Endothelial cell of umbilical vein (primary cell): Measurements from ENCODE around the gene FAM83D. TPM values are rescaled to one million over a fixed set of nuclear protein-coding genes. Genes with fewer than 3 reads are reported as not detected.

Experiments
- BruUV-seq: library from RNA; stranded (reverse); fragments of 400-500 nt; replicated peaks from 2 replicates; lab custom pipeline; 2021; lab: Mats Ljungman, UMichigan
- CTCF ChIA-PET: fragments of 300-600, 350-600 bp; sonication (Branson Sonifier 250); formaldehyde crosslinking; loops from one replicate; lab custom pipeline; 2021; ENCODE audit warnings: antibody characterized with exemption, inconsistent platforms; lab: Charles Lee
- POLR2A ChIA-PET: fragments of 300-600, 350-600 bp; sonication (Branson Sonifier 250); formaldehyde crosslinking; loops from one replicate; lab custom pipeline; 2021; ENCODE audit warnings: antibody characterized with exemption, inconsistent platforms; lab: Charles Lee
- DNase-seq: peaks from one replicate; pipeline ENCODE4 v3.0.0-alpha.2; 2011; ENCODE audit warnings: low read depth, low spot score
- FAIRE-seq: peaks from 2 replicates; lab custom pipeline; 2011; peaks lifted over from hg19 to GRCh38; lab: Jason Lieb, UNC
- H2AFZ ChIP-seq: 2 replicates; pipeline ENCODE4 v1.6.0; 2012; ENCODE audit warnings: low read depth, low read length, control low read depth, inconsistent platforms
- H3K27ac ChIP-seq: 2 replicates; pipeline ENCODE4 v1.5.1; 2011; ENCODE audit warnings: low read depth, mild to moderate bottlenecking, control low read depth, low read length, moderate library complexity; ENCODE audit not compliant: insufficient read depth
- H3K27me3 ChIP-seq, 2 experiments: 2 replicates each; pipeline versions ENCODE4 v1.6.0 to v1.6.1; 2011; ENCODE audit warnings: low read length in 2 of 2, mixed read lengths in 1 of 2; ENCODE audit not compliant: control insufficient read depth in 2 of 2, insufficient read depth in 2 of 2
- H3K36me3 ChIP-seq, 2 experiments: 2 replicates in 1 of 2; 3 replicates in 1 of 2; pipeline ENCODE4 v1.5.1; 2011; ENCODE audit warnings: low read length in 2 of 2, mild to moderate bottlenecking in 1 of 2, moderate library complexity in 1 of 2; ENCODE audit not compliant: control insufficient read depth in 2 of 2, insufficient read depth in 2 of 2; ENCODE audit errors: extremely low read depth in 1 of 2
- H3K4me1 ChIP-seq: 3 replicates; pipeline ENCODE4 v1.5.1; 2011; ENCODE audit warnings: mild to moderate bottlenecking, low read length; ENCODE audit not compliant: control insufficient read depth, insufficient read depth; ENCODE audit errors: extremely low read depth
- H3K4me2 ChIP-seq: 2 replicates; pipeline ENCODE4 v1.6.1; 2011; ENCODE audit warnings: low read length, control low read depth, mixed read lengths; ENCODE audit not compliant: insufficient read depth
- H3K4me3 ChIP-seq, 3 experiments: fragments of 200-600 bp in 1 of 3; sonication (generic), shearing (Covaris generic) in 1 of 3; replicated peaks in 1 of 3; 2 replicates each; pipeline ENCODE4 v1.5.1; 2011 to 2016; ENCODE audit warnings: control low read depth in 3 of 3, low read length in 3 of 3, mild to moderate bottlenecking in 2 of 3, inconsistent platforms in 1 of 3, low read depth in 1 of 3, moderate library complexity in 1 of 3; ENCODE audit not compliant: insufficient read depth in 1 of 3
- H3K79me2 ChIP-seq: 2 replicates; pipeline ENCODE4 v1.6.0; 2012; ENCODE audit warnings: low read length, inconsistent platforms; ENCODE audit not compliant: control insufficient read depth, insufficient read depth
- H3K9ac ChIP-seq: replicated peaks from 2 replicates; pipeline ENCODE3; 2011; ENCODE audit warnings: low read length, control low read depth; ENCODE audit not compliant: insufficient read depth; ENCODE audit errors: extremely low read depth
- H3K9me1 ChIP-seq: replicated peaks from 3 replicates; pipeline ENCODE4 v1.6.0; 2011; ENCODE audit warnings: mild to moderate bottlenecking, low read length; ENCODE audit not compliant: control insufficient read depth, insufficient read depth; ENCODE audit errors: extremely low read depth
- H3K9me3 ChIP-seq: replicated peaks from 2 replicates; pipeline ENCODE4 v1.5.1; 2012; ENCODE audit warnings: low read length, inconsistent platforms; ENCODE audit not compliant: control insufficient read depth, insufficient read depth
- H4K20me1 ChIP-seq: replicated peaks from 2 replicates; pipeline ENCODE3; 2011; ENCODE audit warnings: mild to moderate bottlenecking, low read length; ENCODE audit not compliant: control insufficient read depth, insufficient read depth; ENCODE audit errors: extremely low read depth
- CTCF ChIP-seq, 2 donors: IDR thresholded peaks; 1 replicate in 1 of 2; 2 replicates in 1 of 2; pipeline ENCODE4 v1.5.1; 2011; ENCODE audit warnings: low read length in 2 of 2, mild to moderate bottlenecking in 2 of 2, moderate library complexity in 2 of 2, control low read depth in 1 of 2, inconsistent platforms in 1 of 2, low read depth in 1 of 2; ENCODE audit not compliant: insufficient read depth in 1 of 2; ENCODE audit errors: extremely low read depth in 1 of 2
- EZH2 ChIP-seq: IDR thresholded peaks from 2 replicates; pipeline ENCODE4 v1.6.1; 2012; ENCODE audit warnings: borderline replicate concordance, low read depth, mild to moderate bottlenecking, moderate library complexity, low read length, inconsistent platforms; ENCODE audit not compliant: severe bottlenecking
- FOS ChIP-seq: IDR thresholded peaks from 2 replicates; pipeline ENCODE4 v1.6.1; 2011; ENCODE audit warnings: mild to moderate bottlenecking, low read length, moderate library complexity, borderline replicate concordance; ENCODE audit not compliant: insufficient read depth
- MAX ChIP-seq: IDR thresholded peaks from 2 replicates; pipeline ENCODE4 v1.6.1; 2011; ENCODE audit not compliant: insufficient read depth, insufficient read length
- MYC ChIP-seq: IDR thresholded peaks from one replicate; pipeline ENCODE4 v1.6.1; 2011; ENCODE audit warnings: mild to moderate bottlenecking, low read depth, low read length
- POLR2A ChIP-seq: IDR thresholded peaks from 2 replicates; pipeline ENCODE4 v1.6.1; 2012; ENCODE audit warnings: low read depth, mild to moderate bottlenecking, control low read depth, low read length
- POLR2AphosphoS5 ChIP-seq: IDR thresholded peaks from 2 replicates; pipeline ENCODE4 v1.6.1; 2012; ENCODE audit warnings: low read depth, mild to moderate bottlenecking, control low read depth, low read length, moderate library complexity; ENCODE audit not compliant: insufficient read depth
- dilution Hi-C: fragments of 300-500 bp; cut with MboI; formaldehyde crosslinking; loops from one replicate; pipeline ENCODE4 v1.15.0; 2019; ENCODE audit warnings: low sequenced_read_pairs; ENCODE audit not compliant: extremely low pct_ligation_motif_present
- intact Hi-C: fragments of 100-400 bp; cut with micrococcal nuclease; formaldehyde crosslinking; loops from one replicate; pipeline ENCODE4 v1.10.0; 2022
- polyA plus RNA-seq, 4 experiments: library from polyadenylated mRNA; depleted of rRNA in 3 of 4; stranded (reverse) in 3 of 4; unstranded in 1 of 4; fragments of >200 nt; gene quantifications; 2 replicates each; pipeline versions ENCODE4 v1.2.1 to v1.2.3, GENCODE V29; 2011 to 2012; ENCODE audit warnings: missing spikeins in 1 of 4
- total RNA-seq: library from RNA; stranded (reverse); gene quantifications from 2 replicates; pipeline ENCODE4 v1.2.3, GENCODE V29; 2021

Gene FAM83D
- total and polyA plus RNA-seq, 2 donors (not counting 3 experiments of a cell fraction or from before 2014, with no cell fraction given), result 41.0 to 46.0 TPM

DNA sequence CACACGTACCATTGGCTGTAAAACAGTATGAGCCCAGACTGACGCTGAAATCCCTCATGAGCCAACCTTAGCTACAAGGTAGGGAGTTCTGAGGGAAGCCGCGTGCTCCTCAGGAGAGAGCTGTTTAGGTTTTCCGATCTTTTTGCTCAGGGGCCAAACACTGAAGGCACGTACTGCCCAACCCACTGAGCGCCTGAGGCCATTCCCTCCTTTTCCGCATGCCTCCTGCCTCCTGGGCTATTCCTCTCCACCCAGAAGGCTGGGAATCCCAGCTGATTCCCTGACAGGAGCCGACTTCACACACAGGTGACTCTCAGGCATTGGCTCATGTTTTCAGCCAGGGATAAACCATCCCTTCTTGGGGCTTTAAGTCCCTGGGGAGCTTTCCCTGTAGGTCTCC, 5.4 kb upstream of the FAM83D start:
- Histone ChIP-seq H3K9me3 (no peaks in the 10 kb centered on the region), H3K4me1 (no peaks in the 10 kb centered on the region), H3K27ac (no peak overlapping the region), H3K36me3 (peaks cover 0 to 22% of the 10 kb centered on the region in 2 experiments), H3K79me2 (no peaks in the 10 kb centered on the region), H3K4me2 (no peak overlapping the region), H3K4me3 (no peak overlapping the region), H2AFZ (no peak overlapping the region), H3K9me1 (no peaks in the 10 kb centered on the region), H3K27me3 (peaks cover 0 to 3% of the 10 kb centered on the region in 2 experiments), H3K9ac (no peak overlapping the region), H4K20me1 (no peaks in the 10 kb centered on the region)
- ChIA-PET POLR2A (no interaction called here), CTCF (interaction anchor here (1.1 kb wide), 1 partner anchor 28 kb away, joined by 3 read pairs; no protein-coding TSS in a partner anchor)
- DNase-seq, result no peak
- no peak for TF ChIP-seq EZH2
- TF ChIP-seq CTCF (IDR thresholded peaks at IDR 0.05; ENCODE audit: extremely low read depth in 1 of 2, insufficient read depth in 1 of 2, low read depth in 1 of 2, low read length in 2 of 2), result no peak
- TF ChIP-seq MYC, result no peak
- TF ChIP-seq POLR2AphosphoS5, result no peak
- TF ChIP-seq POLR2A, result no peak
- TF ChIP-seq MAX, result no peak
- TF ChIP-seq FOS, result no peak
- intact Hi-C loops (no loop called here), dilution Hi-C loops (no loop called here)
- FAIRE-seq, result no peak
- no TSS peak for BruUV-seq
